Stimulated activated CD4-positive, alpha-beta T cell treated with anti-CD3 and anti-CD28 coated beads, Interleukin-15, amount 100 ng/mL, for 48 hours (primary cell): ENCODE data around the gene IGF2R.
"Not testable (repeated sequence)": the region's sequence is repeated elsewhere in the genome, so short reads cannot be mapped to it uniquely, and the experiment has no call there.

Source experiments
- DNase-seq, 2 donors: peaks; one replicate each; pipeline ENCODE4 v3.0.0-alpha.2; 2020; ENCODE audit warnings: low read depth in 2 of 2

The IGF2R gene

GRCh38 chr6:160122744-160123143, 153.9 kb downstream of the IGF2R start:
- DNase-seq = no peak

GRCh38 chr6:160124007-160124406, 155.1 kb downstream of the IGF2R start:
- DNase-seq = no peak

GRCh38 chr6:160124605-160125004, 155.7 kb downstream of the IGF2R start:
- no peak for DNase-seq

- DNase-seq = not testable (repeated sequence)
Measured at GRCh38 chr6:160125105-160125504, 156.2 kb downstream of the IGF2R start.

- DNase-seq = no peak
Measured at GRCh38 chr6:160127270-160128124, 158.6 kb downstream of the IGF2R start.

GRCh38 chr6:160128125-160128683, 159.3 kb downstream of the IGF2R start:
- no peak for DNase-seq

GRCh38 chr6:160128879-160129516, 160.1 kb downstream of the IGF2R start:
- no peak for DNase-seq

GRCh38 chr6:160129881-160130615, 161.2 kb downstream of the IGF2R start:
- DNase-seq = no peak

- DNase-seq = no peak
Measured at GRCh38 chr6:160130729-160131484, 162.0 kb downstream of the IGF2R start.

- DNase-seq = no peak
Measured at GRCh38 chr6:160131636-160132296, 162.9 kb downstream of the IGF2R start.

- no peak for DNase-seq
Measured at GRCh38 chr6:160132297-160132637, 163.4 kb downstream of the IGF2R start.

- no peak for DNase-seq
Measured at GRCh38 chr6:160132776-160133338, 164.0 kb downstream of the IGF2R start.

- DNase-seq = no peak
Measured at GRCh38 chr6:160133441-160134336, 164.8 kb downstream of the IGF2R start.

- peak; percentile 22 to 25 for DNase-seq
Measured at GRCh38 chr6:160134337-160134751, 165.5 kb downstream of the IGF2R start.

- DNase-seq = no peak
Measured at GRCh38 chr6:160134779-160135547, 166.1 kb downstream of the IGF2R start.

GRCh38 chr6:160135907-160136655, 167.2 kb downstream of the IGF2R start:
- DNase-seq = no peak

- no peak for DNase-seq
Measured at GRCh38 chr6:160137130-160137988, 168.5 kb downstream of the IGF2R start.
